Prostate gland (tissue), 2 donors: Measurements from ENCODE around the gene PKNOX1.

Experiments
- POLR2A ChIP-seq: fragments of 450-650 bp; IDR thresholded peaks from one replicate; pipeline ENCODE4 v1.6.1; 2016; ENCODE audit warnings: antibody characterized with exemption, mild to moderate bottlenecking
- POLR2AphosphoS5 ChIP-seq: sonication (generic); formaldehyde crosslinking; IDR thresholded peaks from one replicate; pipeline ENCODE4 v1.6.1; 2017; ENCODE audit warnings: antibody characterized with exemption
- TF ChIP-seq, protein P1 (sequence below), 4 experiments: fragments of 200-600 bp in 2 of 4; fragments of 450-650 bp in 2 of 4; sonication (generic) in 2 of 4; IDR thresholded peaks; 1 replicate in 3 of 4; 2 replicates in 1 of 4; pipeline ENCODE4 v1.5.1; 2016 to 2019; ENCODE audit warnings: antibody characterized with exemption in 4 of 4, mild to moderate bottlenecking in 2 of 4, moderate library complexity in 2 of 4

DNA sequence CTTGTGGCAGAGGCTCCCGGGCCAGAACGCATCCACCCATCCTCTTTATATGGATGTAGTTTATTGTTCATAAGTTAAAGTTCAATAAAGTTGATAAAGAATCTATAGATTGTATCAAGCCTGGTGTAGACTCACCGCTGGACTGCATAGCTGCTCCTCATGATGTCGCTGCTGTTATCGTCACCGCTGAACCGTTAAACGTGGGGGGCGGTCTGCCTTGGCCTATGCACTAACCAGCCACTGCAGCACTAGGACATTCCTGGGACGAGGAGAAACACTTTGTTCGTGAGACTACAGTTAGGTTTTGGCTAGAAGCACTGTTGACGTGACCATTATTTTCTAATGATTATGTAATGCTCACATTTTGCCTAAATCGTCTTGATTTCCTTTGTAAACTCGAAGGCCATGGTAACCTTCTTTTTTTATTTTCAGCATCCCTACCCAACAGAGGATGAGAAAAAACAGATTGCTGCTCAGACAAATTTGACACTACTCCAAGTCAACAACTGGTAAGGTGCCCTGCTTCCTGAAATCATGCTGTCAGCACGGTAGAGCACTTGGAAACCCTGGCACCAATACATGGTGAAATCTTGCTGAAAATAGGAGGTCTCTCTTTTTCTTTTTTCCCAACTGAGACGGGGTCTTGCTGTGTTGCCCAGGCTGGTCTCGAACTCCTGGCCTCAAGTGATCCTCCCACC, 50.2 kb downstream of the PKNOX1 start:
- TF ChIP-seq, protein P1, sequence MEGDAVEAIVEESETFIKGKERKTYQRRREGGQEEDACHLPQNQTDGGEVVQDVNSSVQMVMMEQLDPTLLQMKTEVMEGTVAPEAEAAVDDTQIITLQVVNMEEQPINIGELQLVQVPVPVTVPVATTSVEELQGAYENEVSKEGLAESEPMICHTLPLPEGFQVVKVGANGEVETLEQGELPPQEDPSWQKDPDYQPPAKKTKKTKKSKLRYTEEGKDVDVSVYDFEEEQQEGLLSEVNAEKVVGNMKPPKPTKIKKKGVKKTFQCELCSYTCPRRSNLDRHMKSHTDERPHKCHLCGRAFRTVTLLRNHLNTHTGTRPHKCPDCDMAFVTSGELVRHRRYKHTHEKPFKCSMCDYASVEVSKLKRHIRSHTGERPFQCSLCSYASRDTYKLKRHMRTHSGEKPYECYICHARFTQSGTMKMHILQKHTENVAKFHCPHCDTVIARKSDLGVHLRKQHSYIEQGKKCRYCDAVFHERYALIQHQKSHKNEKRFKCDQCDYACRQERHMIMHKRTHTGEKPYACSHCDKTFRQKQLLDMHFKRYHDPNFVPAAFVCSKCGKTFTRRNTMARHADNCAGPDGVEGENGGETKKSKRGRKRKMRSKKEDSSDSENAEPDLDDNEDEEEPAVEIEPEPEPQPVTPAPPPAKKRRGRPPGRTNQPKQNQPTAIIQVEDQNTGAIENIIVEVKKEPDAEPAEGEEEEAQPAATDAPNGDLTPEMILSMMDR (IDR thresholded peaks at IDR 0.05) = no peak
- TF ChIP-seq POLR2A (no peak), POLR2AphosphoS5 (no peak)
